H1 (cell line): Measurements from ENCODE around the gene SLC25A47. TPM values are rescaled to one million over a fixed set of nuclear protein-coding genes. Genes with fewer than 3 reads are reported as not detected.

ENCODE experiments used
- CTCF ChIA-PET: fragments of 300-600 bp; sonication (Branson Sonifier 250); formaldehyde crosslinking; loops from one replicate; lab custom pipeline; 2021; ENCODE audit not compliant: partially characterized antibody; lab: Charles Lee
- POLR2A ChIA-PET: fragments of 300-600 bp; sonication (Branson Sonifier 250); formaldehyde crosslinking; loops from one replicate; lab custom pipeline; 2021; ENCODE audit warnings: inconsistent platforms; ENCODE audit not compliant: partially characterized antibody; lab: Charles Lee
- DNase-seq, 2 experiments: peaks; one replicate each; pipeline versions ENCODE4 v3.0.0 to v3.0.0-alpha.2; 2010 to 2022; ENCODE audit warnings: low spot score in 2 of 2, low read depth in 1 of 2, mixed read lengths in 1 of 2
- FAIRE-seq: peaks from 2 replicates; lab custom pipeline; 2011; peaks lifted over from hg19 to GRCh38; lab: Jason Lieb, UNC
- H2AFZ ChIP-seq: 2 replicates; pipeline ENCODE4 v1.8.1; 2012; ENCODE audit warnings: low read length, inconsistent platforms
- H2AK5ac ChIP-seq: 2 replicates; pipeline ENCODE4 v1.6.1; 2013; ENCODE audit warnings: low read depth, low read length
- H2BK120ac ChIP-seq: replicated peaks from 2 replicates; pipeline ENCODE3; 2013; ENCODE audit warnings: low read depth, low read length, inconsistent platforms
- H2BK12ac ChIP-seq: 2 replicates; pipeline ENCODE4 v1.6.1; 2013; ENCODE audit warnings: low read depth, low read length
- H2BK15ac ChIP-seq: 2 replicates; pipeline ENCODE4 v1.6.1; 2013; ENCODE audit warnings: low read length
- H2BK20ac ChIP-seq: 2 replicates; pipeline ENCODE4 v1.6.1; 2013; ENCODE audit warnings: low read length
- H2BK5ac ChIP-seq: 2 replicates; pipeline ENCODE4 v1.6.1; 2013; ENCODE audit warnings: low read depth, low read length
- H3K14ac ChIP-seq: 2 replicates; pipeline ENCODE4 v1.6.1; 2013; ENCODE audit warnings: inconsistent platforms; ENCODE audit not compliant: insufficient read length
- H3K18ac ChIP-seq: 2 replicates; pipeline ENCODE4 v1.6.1; 2013; ENCODE audit warnings: low read length; ENCODE audit errors: extremely low read depth
- H3K23ac ChIP-seq: 2 replicates; pipeline ENCODE4 v1.6.1; 2013; ENCODE audit warnings: inconsistent platforms; ENCODE audit not compliant: insufficient read length
- H3K23me2 ChIP-seq: 2 replicates; pipeline ENCODE4 v1.6.1; 2013; ENCODE audit warnings: low read depth, low read length
- H3K27ac ChIP-seq: 2 replicates; pipeline ENCODE4 v1.6.1; 2011; ENCODE audit warnings: low read depth, low read length, inconsistent platforms
- H3K27me3 ChIP-seq, 4 experiments: replicated peaks in 1 of 4; 1 replicate in 1 of 4; 2 replicates in 3 of 4; pipeline versions ENCODE4 v1.6.1 to v1.8.1; 2011 to 2013; ENCODE audit warnings: low read length in 3 of 4, mild to moderate bottlenecking in 3 of 4, inconsistent platforms in 2 of 4, mixed read lengths in 2 of 4, moderate library complexity in 1 of 4; ENCODE audit not compliant: control insufficient read depth in 3 of 4, insufficient read depth in 3 of 4; ENCODE audit errors: extremely low read depth in 1 of 4
- H3K36me3 ChIP-seq, 4 experiments: 2 replicates each; pipeline versions ENCODE4 v1.6.1 to v1.8.1; 2011 to 2013; ENCODE audit warnings: mild to moderate bottlenecking in 4 of 4, low read length in 3 of 4, moderate library complexity in 2 of 4, control low read depth in 1 of 4, inconsistent platforms in 1 of 4; ENCODE audit not compliant: insufficient read depth in 4 of 4, control insufficient read depth in 2 of 4
- H3K4ac ChIP-seq: replicated peaks from 2 replicates; pipeline ENCODE3; 2013; ENCODE audit warnings: low read length, low read depth, mixed read lengths, inconsistent platforms; ENCODE audit not compliant: insufficient read length
- H3K4me1 ChIP-seq, 4 experiments: replicated peaks in 1 of 4; 1 replicate in 1 of 4; 2 replicates in 3 of 4; pipeline versions ENCODE4 v1.6.1 to v1.8.1; 2011 to 2013; ENCODE audit warnings: low read length in 3 of 4, inconsistent platforms in 2 of 4, mixed read lengths in 1 of 4; ENCODE audit not compliant: insufficient read depth in 4 of 4, control insufficient read depth in 3 of 4
- H3K4me2 ChIP-seq, 2 experiments: 2 replicates each; pipeline versions ENCODE4 v1.6.1 to v1.8.1; 2011 to 2013; ENCODE audit warnings: low read depth in 2 of 2, low read length in 2 of 2, control low read depth in 1 of 2, inconsistent platforms in 1 of 2, mild to moderate bottlenecking in 1 of 2; ENCODE audit not compliant: insufficient read depth in 1 of 2
- H3K4me3 ChIP-seq, 4 experiments: fragments of 200-600, 300-600 bp in 1 of 4; sonication (generic), shearing (Covaris generic), sonication (Bioruptor Twin) in 1 of 4; 2 replicates each; pipeline versions ENCODE4 v1.5.1 to v1.8.1; 2011 to 2016; ENCODE audit warnings: low read length in 4 of 4, low read depth in 3 of 4, control low read depth in 2 of 4, inconsistent platforms in 2 of 4, mild to moderate bottlenecking in 2 of 4, mixed read lengths in 1 of 4, moderate library complexity in 1 of 4; ENCODE audit not compliant: insufficient read depth in 2 of 4; ENCODE audit errors: extremely low read depth in 1 of 4
- H3K56ac ChIP-seq: replicated peaks from 2 replicates; pipeline ENCODE3; 2013; ENCODE audit warnings: low read depth, mild to moderate bottlenecking, mixed read lengths, low read length, inconsistent platforms; ENCODE audit not compliant: insufficient read length
- H3K79me1 ChIP-seq: 2 replicates; pipeline ENCODE4 v1.6.1; 2013; ENCODE audit warnings: low read depth, low read length, control low read depth
- H3K79me2 ChIP-seq, 2 experiments: 2 replicates each; pipeline versions ENCODE4 v1.6.1 to v1.8.1; 2012 to 2013; ENCODE audit warnings: low read length in 2 of 2, mild to moderate bottlenecking in 2 of 2, inconsistent platforms in 1 of 2; ENCODE audit not compliant: insufficient read depth in 2 of 2, control insufficient read depth in 1 of 2
- H3K9ac ChIP-seq, 4 experiments: replicated peaks in 1 of 4; 1 replicate in 1 of 4; 2 replicates in 3 of 4; pipeline versions ENCODE4 v1.6.1 to v1.8.1; 2011 to 2013; ENCODE audit warnings: low read depth in 3 of 4, low read length in 3 of 4, control low read depth in 2 of 4, mild to moderate bottlenecking in 2 of 4, moderate library complexity in 2 of 4, inconsistent platforms in 1 of 4; ENCODE audit errors: extremely low read depth in 1 of 4
- H3K9me3 ChIP-seq, 2 experiments: 2 replicates each; pipeline versions ENCODE4 v1.6.1 to v1.8.1; 2012 to 2013; ENCODE audit warnings: mild to moderate bottlenecking in 2 of 2, moderate library complexity in 2 of 2, control low read depth in 1 of 2, inconsistent platforms in 1 of 2, low read depth in 1 of 2, low read length in 1 of 2, mixed read lengths in 1 of 2; ENCODE audit not compliant: insufficient read depth in 2 of 2
- H4K20me1 ChIP-seq, 2 experiments: replicated peaks in 1 of 2; 2 replicates each; pipeline versions ENCODE3 to v1.8.1; 2011 to 2013; ENCODE audit warnings: inconsistent platforms in 2 of 2, low read length in 2 of 2, mild to moderate bottlenecking in 1 of 2; ENCODE audit not compliant: insufficient read depth in 2 of 2, control insufficient read depth in 1 of 2
- H4K5ac ChIP-seq: 2 replicates; pipeline ENCODE4 v1.6.1; 2013; ENCODE audit warnings: low read length, low read depth, mixed read lengths, inconsistent platforms; ENCODE audit not compliant: insufficient read length
- H4K8ac ChIP-seq: 2 replicates; pipeline ENCODE4 v1.8.0; 2013; ENCODE audit warnings: mild to moderate bottlenecking, moderate library complexity, low read length, inconsistent platforms; ENCODE audit not compliant: insufficient read depth; ENCODE audit errors: extremely low read depth
- H4K91ac ChIP-seq: replicated peaks from 2 replicates; pipeline ENCODE3; 2013; ENCODE audit warnings: low read length, mixed read lengths, inconsistent platforms; ENCODE audit not compliant: insufficient read length
- CREB1 ChIP-seq: IDR thresholded peaks from 2 replicates; pipeline ENCODE4 v1.6.1; 2012; ENCODE audit warnings: inconsistent platforms
- NRF1 ChIP-seq: IDR thresholded peaks from 2 replicates; pipeline ENCODE4 v1.6.1; 2011; ENCODE audit warnings: mild to moderate bottlenecking, low read depth, low read length, improper control_type of control experiment
- SIX5 ChIP-seq: IDR thresholded peaks from 2 replicates; pipeline ENCODE4 v1.6.1; 2011; ENCODE audit warnings: mild to moderate bottlenecking, low read depth, low read length
- WGBS, 2 experiments: shearing (Covaris generic) in 1 of 2; methylation state at CpG; one replicate each; pipeline versions ENCODE4 v1.1.6 to v1.1.7; 2013 to 2015; ENCODE audit warnings: low lambda C conversion rate in 2 of 2, mixed read lengths in 2 of 2, inconsistent platforms in 1 of 2, low coverage in 1 of 2, missing lambda C conversion rate in 1 of 2; ENCODE audit not compliant: insufficient replicate concordance in 2 of 2, insufficient coverage in 1 of 2, insufficient read length in 1 of 2; ENCODE audit errors: extremely low coverage in 1 of 2, missing lambda C conversion rate in 1 of 2; 5-methylcytosine and 5-hydroxymethylcytosine counted together
- polyA plus RNA-seq, 7 experiments: library from polyadenylated mRNA; depleted of rRNA in 3 of 7; stranded (reverse) in 5 of 7; unstranded in 2 of 7; fragments of >200 nt in 5 of 7; fragments of 200-250 nt in 2 of 7; gene quantifications; 1 replicate in 5 of 7; 2 replicates in 1 of 7; 4 replicates in 1 of 7; pipeline versions ENCODE4 v1.2.1 to v1.2.3, GENCODE V29; 2011 to 2013; ENCODE audit warnings: missing spikeins in 2 of 7, mixed read lengths in 2 of 7
- total RNA-seq: library from RNA; stranded (reverse); fragmentation: NEBNext Ultra II Directional; extraction: Animal tissue kit (Norgen Biotek cat#: 25700); gene quantifications from 2 replicates; pipeline ENCODE4 v1.2.1, GENCODE V29; 2021

SLC25A47 gene
- total and polyA plus RNA-seq, 2 of the 8 experiments (the other 6 are each of a cell fraction or from before 2014, with no cell fraction given): not detected

DNA sequence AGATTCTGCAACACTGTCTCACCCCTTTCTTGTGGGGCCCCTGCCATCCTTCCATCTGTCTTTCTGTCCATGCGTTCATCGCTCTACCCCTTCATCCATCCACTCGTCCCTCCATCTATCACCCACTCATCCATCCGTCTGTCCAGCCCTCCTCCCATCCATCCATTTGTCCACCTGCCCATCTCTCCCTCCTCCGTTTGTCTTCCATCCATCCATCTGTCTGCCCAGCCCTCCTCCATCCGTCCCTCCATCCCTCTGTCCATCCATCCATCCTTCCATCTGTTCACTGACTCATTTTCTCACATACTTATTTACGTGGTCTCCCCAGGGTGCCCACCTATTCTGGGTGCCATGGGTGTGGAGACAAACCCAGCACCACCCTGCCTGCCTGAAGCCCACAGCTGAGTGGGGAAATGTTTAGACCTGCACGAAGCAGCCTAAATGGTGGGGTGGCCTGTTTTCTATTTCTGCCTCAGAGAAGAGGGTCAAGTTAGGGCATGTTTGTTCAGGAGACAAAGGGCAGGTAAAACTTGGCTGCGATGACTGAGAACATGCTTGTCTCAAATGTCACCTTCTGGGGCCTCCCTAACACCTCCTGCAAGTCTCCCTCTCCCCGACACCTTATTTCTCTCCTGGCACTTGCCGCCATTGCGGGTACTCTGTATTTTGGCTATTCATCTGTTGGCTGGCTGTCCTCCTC, 2.8 kb upstream of the SLC25A47 start:
- 92 to 100% methylated on average over 4 to 12 of the region's 12 CpGs for WGBS, 2 experiments

More for the DNA sequence above, 2.8 kb upstream of the SLC25A47 start:
- no peaks in the 10 kb centered on the region for H4K20me1 ChIP-seq
- H3K27me3 ChIP-seq: no peaks in the 10 kb centered on the region; a peak in 2 of 7 replicates
- H3K27ac ChIP-seq: no peak overlapping the region
- H4K91ac ChIP-seq: peak overlapping the region; percentile 42
- no peak for DNase-seq
- no peak overlapping the region for H3K56ac ChIP-seq
- H4K5ac ChIP-seq: no peak overlapping the region
- CTCF ChIA-PET: interaction anchor here (3.0 kb wide), 1 partner anchor 10 kb away, joined by 13 read pairs; no protein-coding TSS in a partner anchor
- no peaks in the 10 kb centered on the region for H3K9me3 ChIP-seq
- H3K4me2 ChIP-seq: no peak overlapping the region
- no peak overlapping the region for H4K8ac ChIP-seq
- no peak overlapping the region for H2AFZ ChIP-seq
- H2BK12ac ChIP-seq: peak overlapping the region; percentile 81; the same call in 1 of the 2 replicates
- H3K23ac ChIP-seq: no peak overlapping the region
- no peaks in the 10 kb centered on the region for H3K79me1 ChIP-seq
- peak overlapping the region; percentile 78; the same call in 1 of the 2 replicates for H2BK5ac ChIP-seq
- no peak overlapping the region for H2BK15ac ChIP-seq
- no peak overlapping the region for H2BK120ac ChIP-seq
- TF ChIP-seq NRF1 (no peak), SIX5 (no peak), CREB1 (no peak)
- TF ChIP-seq, all 59 proteins: peak for 0
- FAIRE-seq: no peak
- POLR2A ChIA-PET: interaction anchor here (2.3 kb wide), 1 partner anchor 12 kb away, joined by 22 read pairs; no protein-coding TSS in a partner anchor
- Histone ChIP-seq H3K18ac (0 out of 2 replicates have a peak overlapping the region, but pooled peaks have one; percentile 72), H3K79me2 (no peaks in the 10 kb centered on the region), H3K23me2 (no peaks in the 10 kb centered on the region; the same call in 1 of the 2 replicates), H3K9ac (no peak overlapping the region), H3K14ac (no peak overlapping the region), H3K4me1 (peaks cover 0 to 2% (median 0%) of the 10 kb centered on the region in 4 experiments; a peak in 3 of 7 replicates), H3K4ac (no peak overlapping the region), H2AK5ac (no peak overlapping the region), H3K4me3 (no peak overlapping the region), H2BK20ac (peak overlapping the region; percentile 8; the same call in 1 of the 2 replicates), H3K36me3 (no peaks in the 10 kb centered on the region)
